DND-41 (cell line): ENCODE measurements around the gene NTMT2.
"Not testable (repeated sequence)": the region's sequence is repeated elsewhere in the genome, so short reads cannot be mapped to it uniquely, and the experiment has no call there.

Experiments
- EZH2 ChIP-seq: IDR thresholded peaks from 3 replicates; pipeline ENCODE4 v1.6.1; 2012; ENCODE audit warnings: borderline replicate concordance, low read depth, mild to moderate bottlenecking, moderate library complexity, low read length, inconsistent platforms; ENCODE audit not compliant: severe bottlenecking
- TF ChIP-seq, protein P1 (sequence below): IDR thresholded peaks from 2 replicates; pipeline ENCODE4 v1.5.1; 2012; ENCODE audit warnings: borderline replicate concordance, low read length, moderate library complexity, mild to moderate bottlenecking; ENCODE audit not compliant: poor library complexity, severe bottlenecking; ENCODE audit errors: extremely low read depth

DNA sequence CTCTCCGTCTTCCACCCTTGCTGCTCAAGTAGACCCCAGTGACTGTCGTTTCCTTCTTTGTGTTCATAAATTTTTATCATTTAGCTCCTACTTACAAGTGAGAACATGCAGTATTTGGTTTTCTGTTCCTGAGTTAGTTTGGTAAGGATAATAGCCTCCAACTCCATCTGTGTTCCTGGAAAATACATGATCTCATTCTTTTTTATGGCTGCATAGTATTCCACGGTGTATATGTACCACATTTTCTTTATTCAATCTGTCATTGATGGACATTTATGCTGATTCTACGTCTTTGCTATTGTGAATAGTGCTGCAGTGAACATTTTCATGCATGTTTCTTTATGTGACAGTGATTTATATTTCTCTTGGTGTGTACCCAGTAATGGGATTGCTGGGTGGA is 24.8 kb downstream of the NTMT2 start:
- not testable (repeated sequence) for TF ChIP-seq EZH2
- TF ChIP-seq, protein P1, sequence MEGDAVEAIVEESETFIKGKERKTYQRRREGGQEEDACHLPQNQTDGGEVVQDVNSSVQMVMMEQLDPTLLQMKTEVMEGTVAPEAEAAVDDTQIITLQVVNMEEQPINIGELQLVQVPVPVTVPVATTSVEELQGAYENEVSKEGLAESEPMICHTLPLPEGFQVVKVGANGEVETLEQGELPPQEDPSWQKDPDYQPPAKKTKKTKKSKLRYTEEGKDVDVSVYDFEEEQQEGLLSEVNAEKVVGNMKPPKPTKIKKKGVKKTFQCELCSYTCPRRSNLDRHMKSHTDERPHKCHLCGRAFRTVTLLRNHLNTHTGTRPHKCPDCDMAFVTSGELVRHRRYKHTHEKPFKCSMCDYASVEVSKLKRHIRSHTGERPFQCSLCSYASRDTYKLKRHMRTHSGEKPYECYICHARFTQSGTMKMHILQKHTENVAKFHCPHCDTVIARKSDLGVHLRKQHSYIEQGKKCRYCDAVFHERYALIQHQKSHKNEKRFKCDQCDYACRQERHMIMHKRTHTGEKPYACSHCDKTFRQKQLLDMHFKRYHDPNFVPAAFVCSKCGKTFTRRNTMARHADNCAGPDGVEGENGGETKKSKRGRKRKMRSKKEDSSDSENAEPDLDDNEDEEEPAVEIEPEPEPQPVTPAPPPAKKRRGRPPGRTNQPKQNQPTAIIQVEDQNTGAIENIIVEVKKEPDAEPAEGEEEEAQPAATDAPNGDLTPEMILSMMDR: not testable (repeated sequence)
